Skin epidermis (tissue), 12 donors: ENCODE data around the gene APOBEC2.

Experiments
- H3K27ac ChIP-seq, 21 experiments: fragments of 200-600 bp; sonication (generic) in 11 of 21; one replicate each; pipeline ENCODE4 v1.5.0; 2020; ENCODE audit warnings: mild to moderate bottlenecking in 3 of 21, inconsistent platforms in 2 of 21, moderate library complexity in 2 of 21
- H3K4me3 ChIP-seq, 7 experiments: fragments of 200-600 bp; sonication (generic) in 2 of 7; one replicate each; pipeline ENCODE4 v1.5.0; 2020; ENCODE audit warnings: inconsistent platforms in 2 of 7, mild to moderate bottlenecking in 2 of 7, moderate library complexity in 1 of 7

Gene APOBEC2

DNA sequence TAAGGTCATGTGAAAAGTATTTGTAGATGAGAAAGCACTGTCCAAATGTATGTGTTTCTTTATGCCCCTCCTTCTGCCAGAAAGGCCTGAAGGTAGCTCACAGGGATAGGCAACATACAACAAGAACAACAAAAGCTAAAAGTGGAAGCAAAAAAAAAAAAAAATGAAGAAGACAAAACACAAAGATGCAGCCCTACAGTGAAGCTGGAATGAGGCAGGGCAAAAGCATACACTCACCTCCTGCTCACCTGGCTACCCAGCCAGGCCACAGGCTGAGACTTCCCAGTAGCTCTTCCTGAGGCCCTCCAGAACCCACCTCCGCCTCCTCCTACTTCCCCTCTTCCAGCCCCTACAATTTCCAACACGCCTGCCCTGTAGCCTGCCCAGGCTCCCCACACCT, 16.4 kb upstream of the APOBEC2 start:
- peak overlapping the region in 2 of 21 experiments; percentile 18 to 65 for H3K27ac ChIP-seq
- H3K4me3 ChIP-seq = no peak overlapping the region

GRCh38 chr6:41037107-41037900, 15.7 kb upstream of the APOBEC2 start:
- H3K27ac ChIP-seq = peak overlapping the region in 3 of 21 experiments; percentile 13 to 65 (median 18)

GRCh38 chr6:41038205-41038604, 14.8 kb upstream of the APOBEC2 start:
- Histone ChIP-seq H3K4me3 (no peak overlapping the region), H3K27ac (no peak overlapping the region)

More at GRCh38 chr6:41037107-41037900, 15.7 kb upstream of the APOBEC2 start:
- H3K4me3 ChIP-seq = no peak overlapping the region

- Histone ChIP-seq H3K4me3 (no peak within 1 kb of the TSS), H3K27ac (no peak within 1 kb of the TSS)
These were observed 13.7 kb upstream of the APOBEC2 start, which contains the start of gene UNC5CL for GRCh38 chr6:41039060-41039998. Gene UNC5CL, minus strand, starts transcription at chr6:41039221. Its CDS starts 4,147 bp downstream, at chr6:41035074.

- no peak overlapping the region for H3K27ac ChIP-seq
These were observed 12.7 kb upstream of the APOBEC2 start for GRCh38 chr6:41040101-41040939.

GRCh38 chr6:41040940-41041536, 12.0 kb upstream of the APOBEC2 start:
- H3K27ac ChIP-seq = no peak overlapping the region
- H3K4me3 ChIP-seq = no peak overlapping the region

More at GRCh38 chr6:41040101-41040939, 12.7 kb upstream of the APOBEC2 start:
- no peak overlapping the region for H3K4me3 ChIP-seq

- Histone ChIP-seq H3K27ac (no peak within 1 kb of the TSS), H3K4me3 (no peak within 1 kb of the TSS)
These were observed 10.6 kb upstream of the APOBEC2 start, which contains the start of gene TSPO2 for GRCh38 chr6:41042226-41043055. Gene TSPO2, plus strand, starts transcription at chr6:41042467. Its CDS starts 519 bp downstream, at chr6:41042986.

GRCh38 chr6:41043151-41043550, 9.9 kb upstream of the APOBEC2 start:
- no peak overlapping the region for H3K4me3 ChIP-seq
- H3K27ac ChIP-seq = no peak overlapping the region

GRCh38 chr6:41045664-41046063, 7.3 kb upstream of the APOBEC2 start:
- Histone ChIP-seq H3K27ac (no peak overlapping the region), H3K4me3 (no peak overlapping the region)

DNA sequence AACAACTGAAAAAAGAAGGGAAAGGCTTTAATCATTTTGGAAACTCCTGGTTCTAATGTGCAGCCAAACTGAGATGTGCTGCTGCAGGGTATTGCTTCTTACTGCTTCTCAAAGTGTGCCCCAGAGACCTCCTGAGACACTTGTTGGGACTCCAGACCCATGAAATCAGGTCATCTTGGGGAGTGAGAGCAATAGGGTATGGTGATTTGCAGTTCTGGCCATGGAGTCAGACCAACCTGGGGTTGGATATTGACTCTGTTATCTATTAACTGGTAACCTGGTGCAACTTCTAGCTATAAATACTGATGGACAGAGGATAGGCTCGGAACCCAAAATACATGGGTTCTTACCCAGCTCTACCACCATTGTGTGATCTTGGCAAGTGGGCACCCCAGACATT, 6.9 kb upstream of the APOBEC2 start:
- no peak overlapping the region for H3K27ac ChIP-seq
- H3K4me3 ChIP-seq = no peak overlapping the region

DNA sequence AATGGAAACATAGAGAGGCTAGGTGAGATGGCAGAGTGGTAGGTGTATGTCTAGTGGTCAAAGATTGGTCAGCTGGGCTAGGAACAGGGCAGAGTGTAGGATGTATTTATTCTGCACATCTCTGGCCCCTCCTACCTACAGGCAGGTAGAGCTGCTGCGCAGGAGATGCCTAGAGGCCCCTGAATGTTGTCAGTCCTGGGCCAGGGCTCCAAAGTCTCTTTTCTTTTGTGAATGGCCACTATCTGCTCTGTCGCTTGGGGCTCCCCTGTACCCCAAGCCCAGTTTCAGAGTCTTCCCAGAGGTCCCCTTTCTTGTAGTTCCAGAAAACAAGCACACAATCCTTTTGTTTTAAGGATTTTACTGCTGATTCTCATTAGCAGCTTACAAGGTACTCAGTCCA, 5.7 kb upstream of the APOBEC2 start:
- H3K27ac ChIP-seq = no peak overlapping the region

GRCh38 chr6:41047745-41048732, 5.0 kb upstream of the APOBEC2 start:
- H3K27ac ChIP-seq = no peak overlapping the region
- H3K4me3 ChIP-seq = no peak overlapping the region

More for the DNA sequence above, 5.7 kb upstream of the APOBEC2 start:
- H3K4me3 ChIP-seq = no peak overlapping the region

DNA sequence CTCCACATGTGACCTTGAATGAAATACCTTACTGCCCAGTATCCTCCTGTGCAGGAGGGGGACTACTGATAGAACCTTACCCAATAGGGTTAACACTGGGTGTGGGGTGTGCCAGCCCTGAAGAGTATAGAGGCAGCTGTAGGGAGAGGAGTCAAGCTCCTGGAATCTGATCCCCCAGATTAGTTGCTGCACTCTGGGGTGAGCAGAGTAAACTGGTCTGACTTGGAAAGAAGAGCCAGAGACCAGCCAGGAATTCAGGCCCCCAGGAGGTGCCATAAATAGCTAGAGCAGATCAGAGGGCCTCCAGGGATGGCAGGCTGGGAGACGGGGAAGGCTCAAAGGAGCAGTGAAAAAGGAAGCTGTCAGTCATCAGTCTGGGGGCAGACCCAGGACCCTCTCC, 3.5 kb upstream of the APOBEC2 start:
- H3K27ac ChIP-seq = no peak overlapping the region
- H3K4me3 ChIP-seq = no peak overlapping the region

DNA sequence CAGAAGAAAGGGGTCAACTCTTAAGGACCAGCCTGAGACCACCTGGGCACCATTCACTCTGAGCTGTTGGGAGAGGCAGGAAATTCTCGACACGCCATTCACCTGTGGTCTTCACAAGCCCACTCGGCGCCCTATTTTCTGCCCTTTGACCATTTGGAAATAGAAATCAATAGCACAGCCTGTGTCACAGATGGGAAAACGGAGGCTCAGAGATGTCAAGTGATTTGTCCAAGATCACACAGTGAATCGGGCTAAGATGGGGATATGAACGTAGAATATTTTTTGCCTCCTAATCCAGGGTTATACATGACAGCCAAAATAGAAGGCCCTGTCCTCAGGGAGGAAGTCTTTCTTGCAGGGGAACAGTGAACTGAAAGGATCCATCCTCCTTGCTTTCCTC, 3.0 kb upstream of the APOBEC2 start:
- H3K4me3 ChIP-seq = no peak overlapping the region
- H3K27ac ChIP-seq = no peak overlapping the region

DNA sequence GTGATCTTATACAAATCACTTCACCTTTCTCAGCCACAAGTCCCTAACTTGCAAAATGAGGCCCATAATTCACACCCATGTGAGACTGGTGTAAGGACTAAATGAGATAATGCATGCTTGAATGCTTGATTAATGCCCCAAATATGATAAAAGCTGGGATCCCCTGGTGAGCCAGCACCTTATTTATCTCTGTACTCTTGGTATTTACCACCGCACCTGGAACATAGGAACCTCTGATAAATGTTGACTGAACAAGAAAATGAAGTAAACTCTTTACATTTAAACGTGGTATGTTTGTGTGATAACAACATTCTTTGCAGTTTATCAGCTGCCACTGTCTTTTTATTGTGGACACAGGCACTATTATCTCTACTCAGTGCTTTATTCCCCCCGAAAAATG, 2.5 kb upstream of the APOBEC2 start:
- H3K4me3 ChIP-seq = no peak overlapping the region
- H3K27ac ChIP-seq = no peak overlapping the region

- H3K27ac ChIP-seq = peak overlapping the region in 1 of 21 experiments; percentile 42
- no peak overlapping the region for H3K4me3 ChIP-seq
These were observed 1.1 kb upstream of the APOBEC2 start for GRCh38 chr6:41051873-41052272.

DNA sequence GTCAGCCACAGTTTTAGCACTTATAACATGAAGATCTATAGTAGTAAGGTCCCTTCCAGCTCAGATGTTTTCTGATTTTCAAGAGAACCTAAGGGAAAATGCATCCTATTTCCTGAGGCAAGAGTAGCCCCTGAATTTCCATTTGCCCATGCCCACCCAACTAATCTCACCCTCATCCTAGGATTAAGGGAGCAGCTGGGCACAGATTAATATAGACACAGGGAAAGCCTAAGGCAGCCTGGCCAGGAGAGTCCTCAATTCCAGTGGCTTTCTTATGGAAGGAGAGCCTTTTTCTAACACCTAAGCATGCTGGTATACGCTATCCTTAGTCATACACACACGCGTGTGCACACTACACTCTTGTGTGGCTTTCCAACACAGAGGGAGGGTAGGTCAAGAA, 1.5 kb downstream of the APOBEC2 start:
- Histone ChIP-seq H3K4me3 (no peak overlapping the region), H3K27ac (no peak overlapping the region)
